ENCODE data around the gene CCR6. TPM values are rescaled to one million over a fixed set of nuclear protein-coding genes. Genes with fewer than 3 reads are reported as not detected.
A peak's percentile ranks its signal among the peaks of the same experiment; 100 is the strongest.

Gene CCR6
- total and polyA plus RNA-seq, 10 of the 15 experiments (the other 5 are each of a cell fraction or from before 2014, with no cell fraction given) = 2.2 to 7.6 (median 6.7) TPM

DNA sequence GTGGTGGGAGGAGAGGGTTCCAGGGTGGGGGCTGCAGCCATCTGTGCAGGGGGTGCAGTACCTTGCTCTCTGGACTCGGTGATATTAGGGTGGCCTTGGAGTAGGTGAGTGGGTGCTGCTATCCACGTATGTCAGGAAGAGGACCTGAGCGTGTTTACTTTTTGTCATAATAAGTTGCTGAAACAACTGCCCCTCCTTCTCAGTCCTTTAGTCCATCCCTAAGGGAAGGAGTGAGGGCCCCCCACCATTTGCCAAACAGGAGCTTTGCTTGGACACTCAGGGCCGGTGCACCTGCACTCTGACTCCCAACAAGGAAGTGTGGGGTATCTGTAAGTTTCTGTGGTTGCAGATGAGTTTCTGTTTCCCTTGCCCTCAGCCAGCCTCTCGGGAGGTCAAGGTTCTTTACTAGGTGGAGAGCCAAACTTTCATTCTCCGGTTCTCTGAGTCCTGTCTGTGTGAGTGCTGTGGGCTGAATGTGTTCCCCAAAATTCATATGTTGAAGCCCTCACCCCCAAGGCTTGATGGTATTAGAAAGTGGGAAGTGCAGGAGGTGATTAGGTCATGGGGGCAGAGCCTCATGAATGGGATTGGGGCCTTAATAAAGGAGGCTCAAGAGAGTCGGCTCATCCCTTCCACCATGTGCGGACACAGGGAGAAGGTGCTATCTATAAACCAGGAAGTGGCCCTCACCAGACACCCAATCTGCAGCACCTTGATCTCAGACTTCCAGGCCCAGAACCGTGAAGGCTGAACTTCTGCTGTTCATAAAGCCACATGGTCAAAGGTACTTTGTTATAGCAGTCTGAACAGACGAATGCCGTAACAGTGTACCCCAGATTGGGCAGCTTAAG, 19.6 kb upstream of the CCR6 start:
- Histone ChIP-seq H3K36me3 (ENCODE audit: control insufficient read depth in 2 of 2, insufficient read depth in 2 of 2, low read length in 1 of 2) (no peaks in the 10 kb centered on the region), H4K20me1 (ENCODE audit: control insufficient read depth, insufficient read depth) (no peaks in the 10 kb centered on the region), H2AFZ (ENCODE audit: control insufficient read depth, low read depth, low read length) (0 out of 2 replicates have a peak overlapping the region, but pooled peaks have one; percentile 4), H3K4me3 (no peak overlapping the region), H3K4me2 (ENCODE audit: control insufficient read depth, insufficient read depth) (peak overlapping the region; percentile 32; the same call in 1 of the 2 replicates), H3K79me2 (ENCODE audit: control insufficient read depth, insufficient read depth, low read length) (no peaks in the 10 kb centered on the region), H3K9ac (ENCODE audit: control insufficient read depth, insufficient read depth, low read length) (0 out of 2 replicates have a peak overlapping the region, but pooled peaks have one; percentile 6), H3K4me1 (ENCODE audit: control insufficient read depth, insufficient read depth, low read length) (peaks cover 31% of the 10 kb centered on the region), H3K27me3 (replicated peaks in 1 of 2; ENCODE audit: control insufficient read depth in 2 of 2, insufficient read depth in 2 of 2, low read length in 1 of 2) (no peaks in the 10 kb centered on the region), H3K27ac (ENCODE audit: control insufficient read depth, insufficient read depth) (peak overlapping the region; percentile 60), H3K9me3 (replicated peaks; ENCODE audit: control insufficient read depth, insufficient read depth, low read length) (no peaks in the 10 kb centered on the region; the same call in 1 of the 3 replicates)
- DNase-seq (ENCODE audit: low read depth, low spot score) (no peak), ATAC-seq (peak; percentile 92), FAIRE-seq (no peak)
- in situ Hi-C loops (cut with MboI) (no loop called here), intact Hi-C loops (cut with micrococcal nuclease; ENCODE audit: unreplicated experiment) (no loop called here)
- ChIA-PET RAD21 (ENCODE audit: unreplicated experiment) (interaction anchor here (0.6 to 1.4 kb wide), 4 partner anchors 9 to 20 kb away, joined by 3 to 7 read pairs (median 4); no protein-coding TSS in a partner anchor), POLR2A (interaction anchor here (0.6 to 3.1 kb wide), 6 partner anchors 10 to 147 kb away, joined by 3 to 16 read pairs (median 4); partner anchors contain the start of gene RNASET2), CTCF (interaction anchor here (1.4 to 2.0 kb wide), 2 partner anchors 10 kb away, joined by 5 to 6 read pairs; no protein-coding TSS in a partner anchor), SMC1A (ENCODE audit: uncharacterized antibody, unreplicated experiment) (interaction anchor here (0.6 to 3.1 kb wide), 10 partner anchors 8 to 94 kb away, joined by 3 to 16 read pairs (median 5); partner anchors contain the start of gene CCR6)
- WGBS (ENCODE audit: insufficient coverage, insufficient replicate concordance, low lambda C conversion rate, missing lambda C conversion rate) = 37% methylated on average over 11 of the region's 11 CpGs
- no TSS peak for BruUV-seq (replicated peaks)
- TF ChIP-seq PKNOX1 (IDR thresholded peaks at IDR 0.05) (no peak), PRDM15 (CRISPR knock-in tag; IDR thresholded peaks at IDR 0.05) (no peak), SP1 (IDR thresholded peaks at IDR 0.05; ENCODE audit: low read depth, low read length) (no peak), TCF12 (IDR thresholded peaks at IDR 0.05; ENCODE audit: low read depth, low read length) (peak; percentile 88), ZBTB40 (IDR thresholded peaks at IDR 0.05; ENCODE audit: borderline replicate concordance) (no peak)
- TF ChIP-seq, protein P1, sequence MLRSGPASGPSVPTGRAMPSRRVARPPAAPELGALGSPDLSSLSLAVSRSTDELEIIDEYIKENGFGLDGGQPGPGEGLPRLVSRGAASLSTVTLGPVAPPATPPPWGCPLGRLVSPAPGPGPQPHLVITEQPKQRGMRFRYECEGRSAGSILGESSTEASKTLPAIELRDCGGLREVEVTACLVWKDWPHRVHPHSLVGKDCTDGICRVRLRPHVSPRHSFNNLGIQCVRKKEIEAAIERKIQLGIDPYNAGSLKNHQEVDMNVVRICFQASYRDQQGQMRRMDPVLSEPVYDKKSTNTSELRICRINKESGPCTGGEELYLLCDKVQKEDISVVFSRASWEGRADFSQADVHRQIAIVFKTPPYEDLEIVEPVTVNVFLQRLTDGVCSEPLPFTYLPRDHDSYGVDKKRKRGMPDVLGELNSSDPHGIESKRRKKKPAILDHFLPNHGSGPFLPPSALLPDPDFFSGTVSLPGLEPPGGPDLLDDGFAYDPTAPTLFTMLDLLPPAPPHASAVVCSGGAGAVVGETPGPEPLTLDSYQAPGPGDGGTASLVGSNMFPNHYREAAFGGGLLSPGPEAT (IDR thresholded peaks at IDR 0.05; ENCODE audit: low read depth) = peak; percentile 80
- TF ChIP-seq, protein P2, sequence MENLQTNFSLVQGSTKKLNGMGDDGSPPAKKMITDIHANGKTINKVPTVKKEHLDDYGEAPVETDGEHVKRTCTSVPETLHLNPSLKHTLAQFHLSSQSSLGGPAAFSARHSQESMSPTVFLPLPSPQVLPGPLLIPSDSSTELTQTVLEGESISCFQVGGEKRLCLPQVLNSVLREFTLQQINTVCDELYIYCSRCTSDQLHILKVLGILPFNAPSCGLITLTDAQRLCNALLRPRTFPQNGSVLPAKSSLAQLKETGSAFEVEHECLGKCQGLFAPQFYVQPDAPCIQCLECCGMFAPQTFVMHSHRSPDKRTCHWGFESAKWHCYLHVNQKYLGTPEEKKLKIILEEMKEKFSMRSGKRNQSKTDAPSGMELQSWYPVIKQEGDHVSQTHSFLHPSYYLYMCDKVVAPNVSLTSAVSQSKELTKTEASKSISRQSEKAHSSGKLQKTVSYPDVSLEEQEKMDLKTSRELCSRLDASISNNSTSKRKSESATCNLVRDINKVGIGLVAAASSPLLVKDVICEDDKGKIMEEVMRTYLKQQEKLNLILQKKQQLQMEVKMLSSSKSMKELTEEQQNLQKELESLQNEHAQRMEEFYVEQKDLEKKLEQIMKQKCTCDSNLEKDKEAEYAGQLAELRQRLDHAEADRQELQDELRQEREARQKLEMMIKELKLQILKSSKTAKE (IDR thresholded peaks at IDR 0.05; ENCODE audit: low read depth, poor library complexity, severe bottlenecking) = peak; percentile 54

Measured in GM12878 (cell line).